HL-60 (cell line): ENCODE data around the gene GPC5.

Source experiments
- POLR2AphosphoS5 ChIP-seq: IDR thresholded peaks from 2 replicates; pipeline ENCODE4 v1.6.1; 2012; ENCODE audit warnings: low read depth
- SPI1 ChIP-seq: IDR thresholded peaks from 2 replicates; pipeline ENCODE4 v1.6.1; 2012; ENCODE audit warnings: low read depth, mild to moderate bottlenecking, borderline replicate concordance
- TF ChIP-seq, protein P1 (sequence below): IDR thresholded peaks from one replicate; pipeline ENCODE4 v1.5.1; 2011; ENCODE audit warnings: low read length, control low read depth, inconsistent platforms; ENCODE audit not compliant: insufficient read depth
- TF ChIP-seq, protein P2 (sequence below): IDR thresholded peaks from 2 replicates; pipeline ENCODE4 v1.6.1; 2012; ENCODE audit warnings: low read depth; ENCODE audit not compliant: insufficient replicate concordance

DNA sequence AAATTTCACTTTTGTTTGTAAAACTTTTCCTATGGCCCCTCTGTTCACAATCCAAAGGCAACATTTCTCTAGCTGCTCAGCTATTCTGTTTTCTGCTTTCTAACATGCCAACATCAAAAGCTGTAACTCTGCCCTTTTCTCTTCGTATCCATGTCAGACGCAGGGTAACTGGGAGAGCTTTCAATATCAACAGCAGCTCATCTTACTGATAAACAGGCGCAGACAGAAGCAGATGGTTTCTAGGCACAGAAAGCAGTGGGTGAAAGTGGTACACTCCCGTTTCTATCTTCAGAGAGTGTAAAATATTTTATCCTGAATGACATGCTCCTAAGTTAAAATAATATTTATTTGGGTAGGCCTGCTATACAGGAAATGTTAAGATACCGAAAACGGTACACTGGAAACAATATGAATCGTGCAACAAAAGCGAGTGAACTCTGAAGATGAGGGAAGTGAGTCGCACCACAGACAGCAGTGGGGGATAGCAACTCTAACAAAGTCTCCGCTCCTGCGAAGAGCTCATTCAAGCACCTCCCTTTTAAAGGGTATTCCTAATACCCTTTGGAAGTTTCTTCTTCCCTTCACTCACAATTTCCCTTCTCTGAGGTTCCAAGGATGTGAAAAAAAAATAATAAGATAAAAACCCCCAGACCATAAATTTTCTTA is 798.3 kb downstream of the GPC5 start:
- TF ChIP-seq, protein P1, sequence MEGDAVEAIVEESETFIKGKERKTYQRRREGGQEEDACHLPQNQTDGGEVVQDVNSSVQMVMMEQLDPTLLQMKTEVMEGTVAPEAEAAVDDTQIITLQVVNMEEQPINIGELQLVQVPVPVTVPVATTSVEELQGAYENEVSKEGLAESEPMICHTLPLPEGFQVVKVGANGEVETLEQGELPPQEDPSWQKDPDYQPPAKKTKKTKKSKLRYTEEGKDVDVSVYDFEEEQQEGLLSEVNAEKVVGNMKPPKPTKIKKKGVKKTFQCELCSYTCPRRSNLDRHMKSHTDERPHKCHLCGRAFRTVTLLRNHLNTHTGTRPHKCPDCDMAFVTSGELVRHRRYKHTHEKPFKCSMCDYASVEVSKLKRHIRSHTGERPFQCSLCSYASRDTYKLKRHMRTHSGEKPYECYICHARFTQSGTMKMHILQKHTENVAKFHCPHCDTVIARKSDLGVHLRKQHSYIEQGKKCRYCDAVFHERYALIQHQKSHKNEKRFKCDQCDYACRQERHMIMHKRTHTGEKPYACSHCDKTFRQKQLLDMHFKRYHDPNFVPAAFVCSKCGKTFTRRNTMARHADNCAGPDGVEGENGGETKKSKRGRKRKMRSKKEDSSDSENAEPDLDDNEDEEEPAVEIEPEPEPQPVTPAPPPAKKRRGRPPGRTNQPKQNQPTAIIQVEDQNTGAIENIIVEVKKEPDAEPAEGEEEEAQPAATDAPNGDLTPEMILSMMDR = no peak
- TF ChIP-seq POLR2AphosphoS5 (no peak), SPI1 (no peak)
- TF ChIP-seq, protein P2, sequence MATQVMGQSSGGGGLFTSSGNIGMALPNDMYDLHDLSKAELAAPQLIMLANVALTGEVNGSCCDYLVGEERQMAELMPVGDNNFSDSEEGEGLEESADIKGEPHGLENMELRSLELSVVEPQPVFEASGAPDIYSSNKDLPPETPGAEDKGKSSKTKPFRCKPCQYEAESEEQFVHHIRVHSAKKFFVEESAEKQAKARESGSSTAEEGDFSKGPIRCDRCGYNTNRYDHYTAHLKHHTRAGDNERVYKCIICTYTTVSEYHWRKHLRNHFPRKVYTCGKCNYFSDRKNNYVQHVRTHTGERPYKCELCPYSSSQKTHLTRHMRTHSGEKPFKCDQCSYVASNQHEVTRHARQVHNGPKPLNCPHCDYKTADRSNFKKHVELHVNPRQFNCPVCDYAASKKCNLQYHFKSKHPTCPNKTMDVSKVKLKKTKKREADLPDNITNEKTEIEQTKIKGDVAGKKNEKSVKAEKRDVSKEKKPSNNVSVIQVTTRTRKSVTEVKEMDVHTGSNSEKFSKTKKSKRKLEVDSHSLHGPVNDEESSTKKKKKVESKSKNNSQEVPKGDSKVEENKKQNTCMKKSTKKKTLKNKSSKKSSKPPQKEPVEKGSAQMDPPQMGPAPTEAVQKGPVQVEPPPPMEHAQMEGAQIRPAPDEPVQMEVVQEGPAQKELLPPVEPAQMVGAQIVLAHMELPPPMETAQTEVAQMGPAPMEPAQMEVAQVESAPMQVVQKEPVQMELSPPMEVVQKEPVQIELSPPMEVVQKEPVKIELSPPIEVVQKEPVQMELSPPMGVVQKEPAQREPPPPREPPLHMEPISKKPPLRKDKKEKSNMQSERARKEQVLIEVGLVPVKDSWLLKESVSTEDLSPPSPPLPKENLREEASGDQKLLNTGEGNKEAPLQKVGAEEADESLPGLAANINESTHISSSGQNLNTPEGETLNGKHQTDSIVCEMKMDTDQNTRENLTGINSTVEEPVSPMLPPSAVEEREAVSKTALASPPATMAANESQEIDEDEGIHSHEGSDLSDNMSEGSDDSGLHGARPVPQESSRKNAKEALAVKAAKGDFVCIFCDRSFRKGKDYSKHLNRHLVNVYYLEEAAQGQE = no peak
